Memory B cell (primary cell): ENCODE data around the gene S100A7.
"Not testable (repeated sequence)": the region's sequence is repeated elsewhere in the genome, so short reads cannot be mapped to it uniquely, and the experiment has no call there.

Source experiments
- ATAC-seq: fragments of 150-1000 bp; cut with Tn5 transposase; 2 replicates; pipeline ENCODE4 v1.10.0; 2021; ENCODE audit warnings: low read depth, mild to moderate bottlenecking, moderate library complexity
- DNase-seq, 2 donors: peaks; one replicate each; pipeline ENCODE4 v3.0.0; 2022; ENCODE audit warnings: low spot score in 2 of 2
- H3K27ac Mint-ChIP-seq: one replicate; pipeline ENCODE4 v1.8.0; 2022; ENCODE audit warnings: mild to moderate bottlenecking, moderate library complexity, mixed read lengths
- H3K27me3 Mint-ChIP-seq: one replicate; pipeline ENCODE4 v1.8.0; 2022; ENCODE audit warnings: mixed read lengths
- H3K36me3 Mint-ChIP-seq: one replicate; pipeline ENCODE4 v1.8.0; 2022; ENCODE audit warnings: mild to moderate bottlenecking, mixed read lengths
- H3K4me1 Mint-ChIP-seq: one replicate; pipeline ENCODE4 v1.8.0; 2022; ENCODE audit warnings: mixed read lengths
- H3K4me3 Mint-ChIP-seq: one replicate; pipeline ENCODE4 v1.8.0; 2022; ENCODE audit warnings: mild to moderate bottlenecking, moderate library complexity, mixed read lengths
- H3K9me3 Mint-ChIP-seq: one replicate; pipeline ENCODE4 v1.8.0; 2022; ENCODE audit warnings: mixed read lengths

S100A7 gene

DNA sequence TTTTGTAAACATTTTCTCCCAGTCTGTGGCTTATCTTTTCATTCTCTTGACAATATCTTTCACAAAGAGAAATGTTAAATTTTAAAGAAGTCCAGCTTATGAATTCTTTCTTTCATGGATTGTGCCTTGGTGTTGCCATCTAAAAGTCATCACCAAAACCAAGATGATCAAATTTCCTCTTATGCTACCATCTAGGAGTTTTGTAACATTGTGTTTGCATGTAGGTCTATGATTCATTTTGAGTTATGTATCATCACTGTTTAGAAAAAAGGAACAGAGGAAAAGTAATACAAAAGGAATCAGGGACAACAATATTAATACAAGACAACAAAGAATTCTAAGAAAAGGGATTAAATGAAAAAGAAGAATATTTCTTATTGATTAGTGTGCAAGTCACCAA lies 2.3 kb upstream of the S100A7 start:
- not testable (repeated sequence) for DNase-seq, H3K36me3 Mint-ChIP-seq, H3K27ac Mint-ChIP-seq, H3K4me1 Mint-ChIP-seq, H3K4me3 Mint-ChIP-seq, H3K9me3 Mint-ChIP-seq, ATAC-seq
- peaks cover 17% of the 10 kb centered on the region for H3K27me3 Mint-ChIP-seq

DNA sequence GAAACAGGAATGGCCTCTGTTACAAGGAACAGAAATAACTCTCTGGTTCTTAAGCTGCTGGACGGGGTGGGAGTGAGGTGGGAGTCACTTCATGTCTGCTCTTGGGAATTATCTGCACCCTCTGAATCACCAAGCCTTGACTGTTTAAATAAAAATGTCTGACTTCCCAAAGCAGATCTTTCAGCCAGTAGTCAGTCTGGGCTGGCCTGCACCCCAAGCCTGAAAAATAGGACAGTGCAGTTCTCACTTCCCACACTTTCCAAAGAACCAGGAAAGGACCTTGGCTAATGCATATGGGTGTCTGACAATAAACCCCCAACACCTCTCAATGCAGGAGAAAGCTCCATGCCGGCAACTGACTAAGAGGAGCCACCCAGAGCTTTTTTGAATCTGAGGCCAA lies 796 bp downstream of the S100A7 start:
- H3K27me3 Mint-ChIP-seq = peaks cover 28% of the 10 kb centered on the region
- no peaks in the 10 kb centered on the region for H3K4me1 Mint-ChIP-seq
- no peaks in the 10 kb centered on the region for H3K36me3 Mint-ChIP-seq
- H3K9me3 Mint-ChIP-seq = no peaks in the 10 kb centered on the region
- ATAC-seq = no peak
- no peak for DNase-seq
- H3K4me3 Mint-ChIP-seq = no peak overlapping the region
- H3K27ac Mint-ChIP-seq = no peak overlapping the region

DNA sequence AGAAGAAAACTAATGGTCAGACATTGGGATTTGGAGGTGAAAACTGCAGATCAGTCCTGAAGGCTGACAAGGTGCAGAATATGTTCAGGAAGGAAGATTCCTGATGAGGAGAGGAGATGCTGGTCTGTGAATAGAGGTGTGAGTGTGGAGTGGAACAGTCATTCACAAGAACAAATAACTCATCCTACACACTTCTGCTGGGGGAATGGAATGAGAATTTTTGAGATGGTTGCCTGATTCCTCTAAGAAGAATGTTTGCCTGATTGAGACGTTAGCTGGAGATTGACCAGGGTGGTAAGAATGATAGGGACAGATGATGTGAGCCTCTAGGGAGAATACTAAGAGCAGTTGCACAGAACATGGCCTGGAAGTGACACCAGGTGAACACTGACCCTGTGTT lies 4.1 kb downstream of the S100A7 start:
- no peak overlapping the region for H3K27ac Mint-ChIP-seq
- no peak for DNase-seq
- H3K36me3 Mint-ChIP-seq = peaks cover 2% of the 10 kb centered on the region
- ATAC-seq = no peak
- H3K4me3 Mint-ChIP-seq = no peak overlapping the region
- H3K27me3 Mint-ChIP-seq = peaks cover 22% of the 10 kb centered on the region
- no peaks in the 10 kb centered on the region for H3K9me3 Mint-ChIP-seq
- no peaks in the 10 kb centered on the region for H3K4me1 Mint-ChIP-seq

DNA sequence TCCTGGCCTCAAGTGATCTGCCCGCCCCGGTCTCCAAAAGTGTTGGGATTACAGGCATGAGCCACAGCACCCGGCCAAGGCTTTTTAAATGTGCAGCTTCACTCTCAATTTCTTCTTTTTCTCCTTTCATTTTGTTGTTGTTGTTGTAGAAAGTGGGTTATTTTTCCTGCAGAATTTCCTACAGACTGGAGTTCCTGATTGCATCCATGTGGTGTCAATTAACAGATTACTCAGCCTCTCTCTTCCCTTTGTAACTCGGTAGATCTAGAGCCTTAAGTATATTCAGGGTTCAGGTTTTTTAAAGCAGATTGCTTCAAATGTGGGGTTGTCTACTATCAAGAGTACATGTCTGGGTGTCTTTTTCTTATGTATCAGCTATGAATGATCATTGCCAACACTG lies 11.6 kb downstream of the S100A7 start:
- H3K27me3 Mint-ChIP-seq = peaks cover 18% of the 10 kb centered on the region
- not testable (repeated sequence) for ATAC-seq, DNase-seq

DNA sequence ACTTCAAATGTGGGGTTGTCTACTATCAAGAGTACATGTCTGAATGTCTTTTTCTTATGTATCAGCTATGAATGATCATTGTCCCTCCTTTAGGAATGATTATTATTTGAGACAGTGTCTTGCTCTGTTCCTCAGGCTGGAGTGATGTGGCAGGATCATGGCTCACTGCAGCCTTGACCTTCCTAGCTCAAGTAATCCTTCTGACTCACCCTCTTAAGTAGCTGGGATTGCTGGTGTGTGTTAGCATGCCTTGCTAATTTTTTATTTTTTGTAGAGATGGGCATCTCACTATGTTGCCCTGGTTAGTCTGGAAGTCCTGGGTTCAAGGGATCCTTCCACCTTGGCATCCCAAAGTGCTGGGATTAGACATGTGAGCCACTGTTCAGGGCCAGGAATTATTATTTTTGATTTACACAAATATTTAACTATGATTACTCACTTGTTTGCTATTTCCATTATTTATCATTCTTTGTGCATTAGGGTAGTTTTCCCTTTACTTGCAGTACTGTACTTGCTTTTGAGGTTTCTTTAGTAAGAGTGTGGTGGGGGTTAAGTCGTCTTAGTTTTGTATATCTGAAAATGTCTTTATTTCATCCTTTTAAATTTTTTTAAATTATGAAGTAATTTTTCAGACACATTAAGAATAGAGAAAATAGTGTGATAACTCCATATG lies 12.8 kb downstream of the S100A7 start:
- Mint-ChIP-seq H3K36me3 (no peaks in the 10 kb centered on the region), H3K27ac (no peak overlapping the region), H3K9me3 (no peaks in the 10 kb centered on the region), H3K4me3 (no peak overlapping the region), H3K4me1 (no peaks in the 10 kb centered on the region), H3K27me3 (peaks cover 20% of the 10 kb centered on the region)
- ATAC-seq = no peak
- no peak for DNase-seq

More for the DNA sequence above, 11.6 kb downstream of the S100A7 start:
- H3K27ac Mint-ChIP-seq, H3K4me3 Mint-ChIP-seq, H3K9me3 Mint-ChIP-seq, H3K36me3 Mint-ChIP-seq, H3K4me1 Mint-ChIP-seq: not testable (repeated sequence)

DNA sequence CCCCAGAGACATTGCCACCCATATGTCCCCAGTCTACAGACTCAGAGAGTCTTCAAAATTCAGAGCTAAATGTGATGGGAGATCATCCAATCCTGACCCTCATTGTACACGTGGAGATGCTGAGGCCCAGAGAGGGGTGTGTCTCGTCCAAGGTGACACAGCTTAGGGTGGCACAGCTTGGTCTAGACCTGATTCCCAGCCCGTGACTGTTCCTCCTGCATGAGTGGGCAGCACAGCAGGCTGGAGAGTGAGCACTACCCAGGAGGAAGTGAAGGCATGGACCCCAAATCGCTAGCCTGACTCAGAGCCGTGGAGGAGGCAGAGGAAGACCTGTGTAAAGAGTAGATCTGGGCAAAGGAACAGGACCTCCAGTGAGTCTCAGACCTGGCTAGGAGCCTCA lies 16.4 kb downstream of the S100A7 start:
- no peaks in the 10 kb centered on the region for H3K4me1 Mint-ChIP-seq
- no peak for DNase-seq
- H3K27ac Mint-ChIP-seq = no peak overlapping the region
- H3K4me3 Mint-ChIP-seq = no peak overlapping the region
- no peaks in the 10 kb centered on the region for H3K9me3 Mint-ChIP-seq
- H3K27me3 Mint-ChIP-seq = peaks cover 18% of the 10 kb centered on the region
- H3K36me3 Mint-ChIP-seq = no peaks in the 10 kb centered on the region
- no peak for ATAC-seq

DNA sequence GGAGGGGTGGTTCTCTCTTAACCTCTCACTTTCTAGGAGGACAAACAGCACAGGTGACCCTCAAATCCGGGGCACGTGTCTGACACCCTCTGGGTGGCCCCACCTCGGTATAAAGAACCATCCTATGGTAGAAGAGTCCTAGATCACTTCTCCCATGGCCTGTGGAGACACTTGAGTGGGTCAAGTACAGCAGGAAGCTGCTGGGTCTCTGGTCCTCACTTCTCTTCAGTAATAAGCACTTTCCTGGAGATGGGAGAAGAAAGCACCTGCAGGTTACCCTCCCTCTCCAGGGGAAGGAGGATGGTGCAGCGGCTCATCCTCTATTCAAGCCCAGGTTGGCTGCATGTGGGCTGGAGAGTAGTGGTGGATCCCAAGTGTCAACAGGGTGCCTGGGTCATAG lies 17.0 kb downstream of the S100A7 start:
- Mint-ChIP-seq H3K4me1 (no peaks in the 10 kb centered on the region), H3K36me3 (no peaks in the 10 kb centered on the region), H3K27ac (no peak overlapping the region), H3K27me3 (peaks cover 16% of the 10 kb centered on the region), H3K4me3 (no peak overlapping the region), H3K9me3 (no peaks in the 10 kb centered on the region)
- ATAC-seq = no peak
- no peak for DNase-seq

DNA sequence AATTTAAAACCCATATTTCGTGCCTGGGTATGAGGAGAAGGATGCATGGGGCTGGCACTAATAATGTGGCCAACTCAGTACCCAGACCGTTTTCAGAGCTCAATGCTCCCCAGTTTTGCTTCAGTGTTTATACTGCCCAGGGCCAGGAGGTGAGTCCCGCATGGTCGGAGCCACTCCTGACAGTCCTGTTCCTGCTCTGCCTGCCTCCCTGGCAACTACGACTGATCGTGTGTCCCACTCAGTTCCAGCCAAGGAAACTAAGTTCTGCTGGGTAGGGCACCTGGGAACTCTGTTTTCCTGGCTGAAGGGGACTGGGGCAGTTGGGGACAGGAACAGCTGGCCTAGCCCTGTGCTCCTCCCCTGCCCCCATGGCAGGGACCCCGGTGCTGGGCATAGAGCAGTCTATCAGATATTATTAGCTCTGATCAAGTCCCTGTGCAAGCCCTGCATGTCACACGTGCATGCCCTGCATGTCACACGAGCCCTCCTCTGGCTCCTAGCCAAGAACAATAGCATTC lies 19.2 kb downstream of the S100A7 start:
- H3K27ac Mint-ChIP-seq = no peak overlapping the region
- ATAC-seq (no peak), DNase-seq (no peak)
- peaks cover 24% of the 10 kb centered on the region for H3K27me3 Mint-ChIP-seq
- peaks cover 4% of the 10 kb centered on the region for H3K4me1 Mint-ChIP-seq
- no peak overlapping the region for H3K4me3 Mint-ChIP-seq
- H3K36me3 Mint-ChIP-seq = no peaks in the 10 kb centered on the region
- H3K9me3 Mint-ChIP-seq = no peaks in the 10 kb centered on the region

DNA sequence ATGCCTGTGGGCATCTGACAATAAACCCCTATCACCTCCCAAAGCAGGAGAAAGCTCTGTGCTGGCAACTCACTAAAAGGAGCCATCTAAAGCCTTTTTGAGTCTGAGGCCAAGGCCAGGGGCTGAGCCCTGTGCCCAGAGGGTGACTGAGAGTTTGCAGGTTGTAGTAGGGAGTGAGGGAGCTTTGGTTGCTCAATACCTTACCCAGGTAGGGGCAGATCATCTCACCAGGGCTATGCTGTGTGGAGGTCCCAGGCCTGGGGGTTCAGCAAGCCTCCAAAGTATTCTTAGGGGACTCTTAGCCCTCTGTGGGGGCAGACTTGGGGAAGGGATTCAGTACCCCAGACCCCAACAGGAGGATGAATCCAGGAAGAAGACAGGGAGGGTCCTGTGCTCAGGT lies 21.2 kb downstream of the S100A7 start:
- H3K27me3 Mint-ChIP-seq = peaks cover 20% of the 10 kb centered on the region
- no peaks in the 10 kb centered on the region for H3K36me3 Mint-ChIP-seq
- H3K4me3 Mint-ChIP-seq = no peak overlapping the region
- ATAC-seq = no peak
- no peak for DNase-seq
- H3K27ac Mint-ChIP-seq = no peak overlapping the region
- peaks cover 5% of the 10 kb centered on the region for H3K4me1 Mint-ChIP-seq
- H3K9me3 Mint-ChIP-seq = no peaks in the 10 kb centered on the region

DNA sequence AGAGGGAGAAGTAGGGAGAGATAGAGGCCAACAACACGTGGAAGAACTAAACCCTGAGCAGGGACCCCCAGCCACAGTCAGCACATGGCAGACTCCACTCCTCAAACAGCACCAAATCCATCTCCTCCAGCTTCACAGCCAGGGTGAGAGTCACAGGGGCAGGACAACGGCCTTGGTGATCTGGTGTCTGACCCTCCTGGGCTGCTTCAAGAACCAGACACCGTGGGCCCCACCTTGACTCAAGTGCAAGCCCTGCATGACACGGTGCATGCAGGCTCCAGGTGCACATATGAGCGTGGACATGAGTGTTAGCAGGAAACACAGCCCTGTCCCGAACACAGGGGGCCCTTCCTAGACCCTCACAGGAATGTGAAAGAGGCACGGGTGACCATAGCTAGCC lies 21.9 kb downstream of the S100A7 start:
- Mint-ChIP-seq H3K9me3 (no peaks in the 10 kb centered on the region), H3K27me3 (peaks cover 14% of the 10 kb centered on the region), H3K27ac (no peak overlapping the region), H3K36me3 (no peaks in the 10 kb centered on the region), H3K4me1 (peaks cover 5% of the 10 kb centered on the region), H3K4me3 (no peak overlapping the region)
- DNase-seq (no peak), ATAC-seq (no peak)

DNA sequence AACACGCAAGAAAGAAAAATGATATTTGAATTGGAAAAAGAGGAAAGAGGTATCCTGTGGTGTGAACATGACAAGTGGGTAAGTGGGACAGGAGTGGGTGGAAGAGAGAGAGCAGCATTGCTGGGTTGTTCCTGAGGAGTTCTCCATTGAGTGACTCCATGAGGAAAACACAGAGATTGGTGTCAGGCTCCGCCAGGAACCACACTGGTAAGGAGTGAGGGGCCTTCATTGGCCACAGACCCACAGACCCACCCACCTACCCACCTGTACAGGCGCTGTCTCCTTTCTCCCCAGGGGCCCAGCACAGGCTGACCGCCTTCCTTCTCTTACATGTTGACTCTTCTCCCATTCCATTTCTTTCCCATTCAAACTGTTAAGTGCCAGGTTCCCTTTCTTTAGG lies 23.2 kb downstream of the S100A7 start:
- Mint-ChIP-seq H3K27me3 (peaks cover 13% of the 10 kb centered on the region), H3K27ac (no peak overlapping the region), H3K4me1 (peaks cover 5% of the 10 kb centered on the region), H3K4me3 (no peak overlapping the region), H3K9me3 (no peaks in the 10 kb centered on the region), H3K36me3 (no peaks in the 10 kb centered on the region)
- DNase-seq = no peak
- ATAC-seq = no peak

DNA sequence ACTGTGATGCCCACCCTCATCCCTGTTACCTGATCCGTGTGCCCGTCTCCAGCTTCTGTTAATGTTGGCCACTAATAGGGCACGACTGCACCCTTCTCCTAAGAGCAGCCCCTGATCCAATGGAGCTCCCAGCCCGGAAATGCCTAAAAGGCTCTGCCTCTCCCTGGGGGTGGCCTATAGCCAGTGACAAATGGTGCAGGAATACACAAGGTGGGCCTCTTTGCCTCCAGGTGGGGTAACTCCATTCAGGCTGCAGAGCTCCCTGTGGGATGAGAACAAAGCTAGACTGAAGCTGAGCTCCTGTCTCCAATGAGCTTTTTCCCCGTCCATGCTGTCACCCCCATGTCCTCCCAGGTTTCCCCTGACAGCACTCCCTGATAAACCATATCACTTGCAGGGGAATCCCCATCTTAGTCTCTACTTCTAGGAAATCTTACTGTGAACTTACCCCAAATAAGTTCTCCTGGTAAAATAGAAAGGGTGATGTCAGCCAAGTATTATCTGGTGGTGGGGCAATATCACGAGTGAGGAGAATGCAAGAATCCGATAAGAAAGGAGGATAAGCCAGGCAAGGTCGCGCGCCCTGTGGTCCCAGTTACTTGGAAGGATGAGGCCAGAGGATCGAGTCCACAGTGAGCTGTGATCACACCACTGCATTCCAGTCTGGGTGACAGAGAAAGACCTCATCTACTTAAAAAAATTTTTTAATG lies 25.6 kb downstream of the S100A7 start:
- H3K27ac Mint-ChIP-seq = no peak overlapping the region
- ATAC-seq (no peak), DNase-seq (no peak)
- H3K4me1 Mint-ChIP-seq = peaks cover 5% of the 10 kb centered on the region
- H3K9me3 Mint-ChIP-seq = no peaks in the 10 kb centered on the region
- H3K27me3 Mint-ChIP-seq = peaks cover 16% of the 10 kb centered on the region
- no peaks in the 10 kb centered on the region for H3K36me3 Mint-ChIP-seq
- no peak overlapping the region for H3K4me3 Mint-ChIP-seq

DNA sequence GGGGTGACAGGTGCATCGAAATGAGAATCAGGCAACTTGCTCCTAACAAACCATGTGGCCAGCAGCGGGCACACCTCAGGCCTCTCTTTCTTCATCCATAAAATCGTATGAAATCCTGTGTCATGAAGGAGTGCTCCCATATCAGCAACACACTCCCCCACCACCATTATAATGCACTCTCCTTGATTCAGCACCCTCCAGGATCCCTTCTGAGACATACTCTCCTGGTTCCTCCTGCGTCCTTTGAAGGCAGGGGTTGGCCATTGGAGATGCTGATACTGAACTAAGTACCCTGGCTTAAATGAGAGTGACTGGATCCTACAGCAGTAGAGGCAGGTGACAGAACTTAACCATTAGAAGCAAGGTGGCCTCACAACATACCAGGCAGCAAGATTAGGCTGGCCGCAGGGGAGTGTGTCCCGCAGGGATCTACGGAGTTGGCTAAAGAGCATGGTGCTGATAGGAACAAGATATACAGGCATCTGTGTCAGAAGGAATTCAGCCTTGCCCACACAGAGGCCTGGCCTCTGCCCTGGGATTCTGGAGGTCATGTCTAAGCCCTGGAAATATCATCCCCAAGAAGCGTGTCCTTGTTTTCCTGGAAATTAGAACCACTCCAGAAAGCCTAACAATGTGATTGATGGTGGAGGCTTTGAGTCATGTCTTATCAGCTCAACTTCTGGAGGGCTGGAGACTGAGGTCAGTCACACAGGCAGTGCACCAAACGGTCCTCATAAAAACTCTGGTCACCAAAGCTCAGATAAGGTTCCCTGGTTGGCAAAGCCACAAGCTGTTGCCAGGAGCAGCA lies 27.4 kb downstream of the S100A7 start:
- Mint-ChIP-seq H3K4me3 (no peak overlapping the region), H3K9me3 (no peaks in the 10 kb centered on the region), H3K27me3 (peaks cover 20% of the 10 kb centered on the region), H3K27ac (no peak overlapping the region), H3K36me3 (no peaks in the 10 kb centered on the region), H3K4me1 (peaks cover 5% of the 10 kb centered on the region)
- ATAC-seq (no peak), DNase-seq (no peak)

DNA sequence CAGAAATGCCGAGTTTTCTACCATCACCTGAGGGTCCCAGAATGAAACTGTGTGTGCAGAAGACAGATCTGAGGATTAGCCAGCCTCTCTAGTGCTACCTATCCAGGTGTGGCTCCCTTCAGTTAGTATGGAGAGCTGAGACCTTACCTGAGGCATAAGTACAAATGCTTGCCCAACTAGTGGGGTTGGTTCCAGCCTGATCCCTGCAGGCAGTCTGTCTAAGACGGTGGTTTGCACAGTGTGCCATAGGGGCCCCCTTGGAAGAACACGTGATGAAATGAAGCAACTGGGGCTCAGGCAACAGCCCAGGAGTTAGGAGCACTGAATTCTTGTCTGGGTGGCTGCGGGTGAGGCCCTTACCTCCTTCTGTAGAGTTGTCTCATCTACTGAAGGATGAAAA lies 28.5 kb downstream of the S100A7 start:
- DNase-seq = no peak
- no peaks in the 10 kb centered on the region for H3K9me3 Mint-ChIP-seq
- no peak overlapping the region for H3K4me3 Mint-ChIP-seq
- ATAC-seq = no peak
- no peaks in the 10 kb centered on the region for H3K36me3 Mint-ChIP-seq
- H3K27ac Mint-ChIP-seq = no peak overlapping the region
- peaks cover 18% of the 10 kb centered on the region for H3K27me3 Mint-ChIP-seq
- H3K4me1 Mint-ChIP-seq = peaks cover 5% of the 10 kb centered on the region
